Astrocyte (in vitro differentiated cells and primary cell): ENCODE results near the gene AUTS2. TPM values are rescaled to one million over a fixed set of nuclear protein-coding genes. Genes with fewer than 3 reads are reported as not detected.

Experiments
- DNase-seq: peaks from one replicate; pipeline ENCODE4 v3.0.0-alpha.2; 2010; ENCODE audit warnings: low read depth
- FAIRE-seq: peaks from 2 replicates; lab custom pipeline; 2011; peaks lifted over from hg19 to GRCh38; lab: Jason Lieb, UNC
- H2AFZ ChIP-seq: 2 replicates; pipeline ENCODE4 v1.6.0; 2012; ENCODE audit warnings: low read depth, low read length, inconsistent platforms
- H3K27ac ChIP-seq: 2 replicates; pipeline ENCODE4 v1.5.1; 2011; ENCODE audit warnings: low read depth, low read length, inconsistent platforms
- H3K27me3 ChIP-seq: 2 replicates; pipeline ENCODE4 v1.6.0; 2011; ENCODE audit warnings: low read length, inconsistent platforms; ENCODE audit not compliant: insufficient read depth
- H3K36me3 ChIP-seq: 2 replicates; pipeline ENCODE4 v1.5.1; 2011; ENCODE audit warnings: low read length, inconsistent platforms; ENCODE audit not compliant: insufficient read depth
- H3K4me1 ChIP-seq: 2 replicates; pipeline ENCODE4 v1.5.1; 2011; ENCODE audit warnings: low read length, inconsistent platforms; ENCODE audit not compliant: insufficient read depth
- H3K4me2 ChIP-seq: 2 replicates; pipeline ENCODE4 v1.6.0; 2012; ENCODE audit warnings: low read length, inconsistent platforms
- H3K4me3 ChIP-seq: 2 replicates; pipeline ENCODE4 v1.5.1; 2011; ENCODE audit warnings: low read depth, mild to moderate bottlenecking, low read length, inconsistent platforms; ENCODE audit not compliant: insufficient read depth
- H3K79me2 ChIP-seq: 2 replicates; pipeline ENCODE4 v1.6.0; 2012; ENCODE audit warnings: mild to moderate bottlenecking, low read length, inconsistent platforms; ENCODE audit not compliant: insufficient read depth
- H3K9ac ChIP-seq: 2 replicates; pipeline ENCODE4 v1.6.0; 2012; ENCODE audit warnings: mild to moderate bottlenecking, low read length, inconsistent platforms
- H3K9me3 ChIP-seq: 2 replicates; pipeline ENCODE4 v1.5.1; 2012; ENCODE audit warnings: low read depth, mild to moderate bottlenecking, low read length, inconsistent platforms; ENCODE audit not compliant: insufficient read depth
- H4K20me1 ChIP-seq: 2 replicates; pipeline ENCODE4 v1.6.0; 2012; ENCODE audit warnings: low read length, inconsistent platforms; ENCODE audit not compliant: insufficient read depth
- H3K27ac Mint-ChIP-seq: one replicate; pipeline ENCODE4 v1.8.0; 2021; ENCODE audit warnings: mild to moderate bottlenecking, mixed read lengths; ENCODE audit not compliant: unreplicated experiment
- H3K27me3 Mint-ChIP-seq: one replicate; pipeline ENCODE4 v1.8.0; 2021; ENCODE audit warnings: low read depth, mixed read lengths; ENCODE audit not compliant: unreplicated experiment
- H3K36me3 Mint-ChIP-seq: one replicate; pipeline ENCODE4 v1.8.0; 2021; ENCODE audit warnings: low read depth, mixed read lengths; ENCODE audit not compliant: unreplicated experiment
- H3K4me1 Mint-ChIP-seq: one replicate; pipeline ENCODE4 v1.8.0; 2021; ENCODE audit warnings: low read depth, mixed read lengths; ENCODE audit not compliant: unreplicated experiment
- H3K4me3 Mint-ChIP-seq: one replicate; pipeline ENCODE4 v1.8.0; 2021; ENCODE audit warnings: mild to moderate bottlenecking, moderate library complexity, mixed read lengths; ENCODE audit not compliant: unreplicated experiment
- H3K9me3 Mint-ChIP-seq: one replicate; pipeline ENCODE4 v1.8.0; 2021; ENCODE audit warnings: mild to moderate bottlenecking, mixed read lengths; ENCODE audit not compliant: unreplicated experiment
- EZH2 ChIP-seq: IDR thresholded peaks from 2 replicates; pipeline ENCODE4 v1.6.1; 2012; ENCODE audit warnings: mild to moderate bottlenecking, low read length, inconsistent platforms; ENCODE audit not compliant: insufficient read depth
- total RNA-seq: library from RNA; stranded (reverse); gene quantifications from 2 replicates; pipeline ENCODE4 v1.2.1, GENCODE V29; 2021
- TF ChIP-seq, protein P1 (sequence below): IDR thresholded peaks from 2 replicates; pipeline ENCODE4 v1.5.1; 2011; ENCODE audit warnings: low read depth, mild to moderate bottlenecking, inconsistent platforms, low read length, moderate library complexity; ENCODE audit not compliant: insufficient read depth

The AUTS2 gene
- total RNA-seq, 1 donor from 2014 or later = 73.2 TPM

DNA sequence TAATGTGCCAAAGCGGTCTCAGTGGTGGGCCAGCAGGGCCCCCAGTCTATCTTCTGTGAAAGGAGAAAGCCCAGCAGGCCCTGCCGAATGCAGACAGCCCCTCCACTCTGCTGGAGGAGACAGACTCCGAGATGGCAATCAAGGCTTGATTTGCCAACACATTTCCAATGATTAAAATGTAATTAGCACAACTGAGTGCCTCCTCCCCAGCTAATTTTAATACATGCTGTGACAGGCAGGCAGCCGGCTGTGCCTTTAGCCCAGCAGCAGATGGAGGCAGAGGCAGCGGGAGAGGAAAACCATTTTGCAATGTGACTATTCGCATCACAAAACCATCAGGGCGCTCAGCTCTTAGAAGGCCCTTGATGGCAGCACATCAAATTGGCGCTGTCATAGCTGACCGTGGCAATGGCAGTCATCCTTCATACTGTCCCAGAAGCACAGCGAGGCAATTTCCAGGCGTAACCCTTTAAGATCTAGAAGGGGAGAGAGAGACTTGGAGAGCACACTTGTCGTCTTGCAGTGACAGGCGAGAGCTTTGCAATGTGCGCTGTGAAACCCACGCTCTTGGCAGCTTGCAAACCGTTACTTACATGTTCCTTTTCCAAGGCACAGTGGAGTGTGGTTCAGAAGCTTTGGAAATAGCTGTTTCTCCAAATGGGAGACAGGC, 818.8 kb downstream of the AUTS2 start:
- Mint-ChIP-seq H3K4me3 (no peak overlapping the region), H3K27ac (no peak overlapping the region), H3K27me3 (no peaks in the 10 kb centered on the region), H3K4me1 (no peaks in the 10 kb centered on the region), H3K36me3 (peaks cover 4% of the 10 kb centered on the region), H3K9me3 (no peaks in the 10 kb centered on the region)
- no peaks in the 10 kb centered on the region for H3K36me3 ChIP-seq
- H3K4me2 ChIP-seq = no peak overlapping the region
- H3K9me3 ChIP-seq = no peaks in the 10 kb centered on the region
- H3K27me3 ChIP-seq = peaks cover 4% of the 10 kb centered on the region
- no peak overlapping the region for H3K27ac ChIP-seq
- H3K9ac ChIP-seq = no peak overlapping the region
- no peaks in the 10 kb centered on the region for H3K79me2 ChIP-seq
- FAIRE-seq (no peak), DNase-seq (no peak)
- H3K4me3 ChIP-seq = no peak overlapping the region
- H3K4me1 ChIP-seq = no peaks in the 10 kb centered on the region
- H2AFZ ChIP-seq = no peak overlapping the region
- TF ChIP-seq, protein P1, sequence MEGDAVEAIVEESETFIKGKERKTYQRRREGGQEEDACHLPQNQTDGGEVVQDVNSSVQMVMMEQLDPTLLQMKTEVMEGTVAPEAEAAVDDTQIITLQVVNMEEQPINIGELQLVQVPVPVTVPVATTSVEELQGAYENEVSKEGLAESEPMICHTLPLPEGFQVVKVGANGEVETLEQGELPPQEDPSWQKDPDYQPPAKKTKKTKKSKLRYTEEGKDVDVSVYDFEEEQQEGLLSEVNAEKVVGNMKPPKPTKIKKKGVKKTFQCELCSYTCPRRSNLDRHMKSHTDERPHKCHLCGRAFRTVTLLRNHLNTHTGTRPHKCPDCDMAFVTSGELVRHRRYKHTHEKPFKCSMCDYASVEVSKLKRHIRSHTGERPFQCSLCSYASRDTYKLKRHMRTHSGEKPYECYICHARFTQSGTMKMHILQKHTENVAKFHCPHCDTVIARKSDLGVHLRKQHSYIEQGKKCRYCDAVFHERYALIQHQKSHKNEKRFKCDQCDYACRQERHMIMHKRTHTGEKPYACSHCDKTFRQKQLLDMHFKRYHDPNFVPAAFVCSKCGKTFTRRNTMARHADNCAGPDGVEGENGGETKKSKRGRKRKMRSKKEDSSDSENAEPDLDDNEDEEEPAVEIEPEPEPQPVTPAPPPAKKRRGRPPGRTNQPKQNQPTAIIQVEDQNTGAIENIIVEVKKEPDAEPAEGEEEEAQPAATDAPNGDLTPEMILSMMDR = no peak
- no peak for TF ChIP-seq EZH2
- H4K20me1 ChIP-seq = no peaks in the 10 kb centered on the region

DNA sequence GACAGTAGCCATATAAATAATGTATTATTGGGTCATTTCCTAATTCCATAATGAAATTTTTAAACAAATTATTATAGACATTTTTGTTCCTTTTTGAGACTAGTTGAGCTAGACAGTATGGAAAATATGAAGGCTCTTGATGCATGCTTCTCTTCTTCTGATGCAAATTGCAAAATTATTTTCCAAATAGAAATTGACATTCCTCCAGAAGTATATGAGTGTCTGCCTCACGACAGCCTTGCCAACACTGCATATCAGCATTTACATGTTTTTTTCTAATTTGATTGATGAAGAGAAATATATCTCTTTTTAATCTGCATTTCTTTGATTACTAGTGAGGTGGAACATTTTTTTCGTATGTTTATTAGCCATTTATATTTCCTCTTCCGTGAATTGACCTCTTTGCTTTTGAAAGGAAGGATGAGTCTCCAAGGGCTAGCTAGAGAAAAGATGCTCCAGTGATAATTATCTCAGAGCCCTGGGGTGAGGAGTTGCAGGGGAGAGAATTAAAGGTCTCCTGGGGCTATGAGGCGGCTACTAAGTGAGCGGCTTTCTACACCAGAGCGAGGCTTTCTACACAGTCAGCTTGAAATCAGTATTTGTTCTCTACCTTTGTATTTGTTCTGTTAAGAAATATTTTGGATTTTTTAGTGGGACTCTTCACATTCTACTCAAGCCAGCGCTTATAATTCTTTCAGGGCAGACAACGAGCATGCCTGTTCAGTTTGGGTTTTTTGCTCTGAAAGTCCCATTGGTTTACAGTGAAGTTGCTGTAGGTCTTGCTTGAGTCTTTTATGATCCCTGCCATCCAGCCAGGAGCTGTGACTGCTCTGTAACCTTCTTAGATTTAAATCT, 821.5 kb downstream of the AUTS2 start:
- DNase-seq (no peak), FAIRE-seq (no peak)
- Mint-ChIP-seq H3K27ac (no peak overlapping the region), H3K27me3 (no peaks in the 10 kb centered on the region), H3K36me3 (peaks cover 2% of the 10 kb centered on the region), H3K4me3 (no peak overlapping the region), H3K9me3 (no peaks in the 10 kb centered on the region), H3K4me1 (no peaks in the 10 kb centered on the region)
- Histone ChIP-seq H3K79me2 (no peaks in the 10 kb centered on the region), H3K27ac (no peak overlapping the region), H3K36me3 (no peaks in the 10 kb centered on the region), H3K4me2 (no peak overlapping the region), H4K20me1 (no peaks in the 10 kb centered on the region), H3K9ac (no peak overlapping the region), H2AFZ (no peak overlapping the region), H3K9me3 (no peaks in the 10 kb centered on the region), H3K4me3 (no peak overlapping the region), H3K27me3 (peaks cover 4% of the 10 kb centered on the region), H3K4me1 (no peaks in the 10 kb centered on the region)
- TF ChIP-seq, protein P1 = no peak
- no peak for TF ChIP-seq EZH2

DNA sequence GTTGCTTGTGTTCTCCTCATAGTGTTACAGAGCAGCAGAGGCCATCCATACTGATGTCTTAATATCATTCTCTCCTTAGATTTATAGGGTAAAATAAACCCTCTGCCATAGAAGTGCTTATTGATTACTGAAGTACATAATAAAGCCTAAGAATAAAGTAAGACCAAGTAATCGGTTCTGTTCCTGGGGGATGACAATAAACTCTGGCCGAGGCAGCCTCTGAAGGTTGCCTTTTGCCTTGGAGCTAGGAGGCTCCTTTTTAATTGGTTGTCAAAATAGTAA, 822.0 kb downstream of the AUTS2 start:
- FAIRE-seq (no peak), DNase-seq (no peak)
- H3K27ac ChIP-seq = no peak overlapping the region
- H3K4me2 ChIP-seq = no peak overlapping the region
- TF ChIP-seq, protein P1 = no peak
- no peak for TF ChIP-seq EZH2
- H3K27me3 ChIP-seq = peaks cover 4% of the 10 kb centered on the region
- no peaks in the 10 kb centered on the region for H4K20me1 ChIP-seq
- Mint-ChIP-seq H3K4me3 (no peak overlapping the region), H3K36me3 (peaks cover 2% of the 10 kb centered on the region), H3K27me3 (no peaks in the 10 kb centered on the region), H3K9me3 (no peaks in the 10 kb centered on the region), H3K27ac (no peak overlapping the region), H3K4me1 (no peaks in the 10 kb centered on the region)
- H3K36me3 ChIP-seq = no peaks in the 10 kb centered on the region
- no peak overlapping the region for H3K4me3 ChIP-seq
- H3K79me2 ChIP-seq = no peaks in the 10 kb centered on the region
- H3K9me3 ChIP-seq = no peaks in the 10 kb centered on the region
- no peaks in the 10 kb centered on the region for H3K4me1 ChIP-seq
- no peak overlapping the region for H2AFZ ChIP-seq
- no peak overlapping the region for H3K9ac ChIP-seq
